Thyroid gland (tissue), 4 donors: Measurements from ENCODE around the gene LKAAEAR1.

Experiments used
- POLR2A ChIP-seq, 2 donors: fragments of 450-650 bp; IDR thresholded peaks; one replicate each; pipeline ENCODE4 v1.6.1; 2017; ENCODE audit warnings: antibody characterized with exemption in 2 of 2, mild to moderate bottlenecking in 2 of 2, moderate library complexity in 1 of 2
- TF ChIP-seq, protein P1 (sequence below), 6 experiments: fragments of 200-600 bp in 3 of 6; fragments of 450-650 bp in 3 of 6; sonication (generic) in 3 of 6; IDR thresholded peaks; one replicate each; pipeline ENCODE4 v1.5.1; 2016 to 2019; ENCODE audit warnings: antibody characterized with exemption in 6 of 6, mild to moderate bottlenecking in 2 of 6, inconsistent platforms in 1 of 6, moderate library complexity in 1 of 6

DNA sequence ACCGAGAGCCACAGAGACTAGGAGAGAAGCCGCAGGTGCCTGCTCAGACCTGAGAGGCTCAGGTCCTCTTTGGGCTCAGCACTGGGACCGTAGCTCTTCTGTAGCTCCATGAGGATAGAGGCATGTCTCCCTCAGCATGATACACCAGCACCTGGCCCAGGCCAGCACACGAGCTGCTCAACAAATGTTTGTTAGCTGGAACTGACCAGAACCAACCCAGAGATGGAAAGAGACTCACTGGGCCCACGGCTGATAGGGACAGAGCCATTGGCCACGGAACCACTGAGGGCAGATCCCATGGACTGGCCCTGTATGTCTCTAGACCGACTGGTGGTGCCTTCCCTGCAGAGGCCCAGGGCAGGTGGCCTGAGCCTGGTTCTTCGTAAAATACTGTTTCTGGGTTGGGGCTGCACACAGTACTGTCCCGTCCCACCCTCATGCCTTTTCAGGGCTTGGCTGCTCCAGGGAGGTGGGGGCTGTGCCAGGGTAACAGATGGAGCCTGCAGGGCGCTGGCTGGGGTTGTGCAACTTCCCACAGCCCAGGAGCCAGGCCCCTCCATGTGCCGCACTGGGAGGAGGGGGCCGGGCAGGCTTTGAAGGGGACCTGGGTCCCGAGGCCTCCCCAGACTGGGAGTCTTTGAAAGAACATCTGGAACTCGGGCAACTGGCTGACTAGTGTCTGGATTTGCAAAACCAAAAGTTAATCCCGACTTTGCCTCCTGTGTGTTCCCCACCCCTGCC lies 43.0 kb downstream of the LKAAEAR1 start:
- TF ChIP-seq, protein P1, sequence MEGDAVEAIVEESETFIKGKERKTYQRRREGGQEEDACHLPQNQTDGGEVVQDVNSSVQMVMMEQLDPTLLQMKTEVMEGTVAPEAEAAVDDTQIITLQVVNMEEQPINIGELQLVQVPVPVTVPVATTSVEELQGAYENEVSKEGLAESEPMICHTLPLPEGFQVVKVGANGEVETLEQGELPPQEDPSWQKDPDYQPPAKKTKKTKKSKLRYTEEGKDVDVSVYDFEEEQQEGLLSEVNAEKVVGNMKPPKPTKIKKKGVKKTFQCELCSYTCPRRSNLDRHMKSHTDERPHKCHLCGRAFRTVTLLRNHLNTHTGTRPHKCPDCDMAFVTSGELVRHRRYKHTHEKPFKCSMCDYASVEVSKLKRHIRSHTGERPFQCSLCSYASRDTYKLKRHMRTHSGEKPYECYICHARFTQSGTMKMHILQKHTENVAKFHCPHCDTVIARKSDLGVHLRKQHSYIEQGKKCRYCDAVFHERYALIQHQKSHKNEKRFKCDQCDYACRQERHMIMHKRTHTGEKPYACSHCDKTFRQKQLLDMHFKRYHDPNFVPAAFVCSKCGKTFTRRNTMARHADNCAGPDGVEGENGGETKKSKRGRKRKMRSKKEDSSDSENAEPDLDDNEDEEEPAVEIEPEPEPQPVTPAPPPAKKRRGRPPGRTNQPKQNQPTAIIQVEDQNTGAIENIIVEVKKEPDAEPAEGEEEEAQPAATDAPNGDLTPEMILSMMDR (IDR thresholded peaks at IDR 0.05) = no peak
- TF ChIP-seq POLR2A (IDR thresholded peaks at IDR 0.05) = no peak
